Measurements from ENCODE around the gene KIAA1217. TPM values are rescaled to one million over a fixed set of nuclear protein-coding genes. Genes with fewer than 3 reads are reported as not detected.

KIAA1217 gene
- total and polyA plus RNA-seq, 2 experiments from 2014 or later: 5.4 to 8.1 TPM

DNA sequence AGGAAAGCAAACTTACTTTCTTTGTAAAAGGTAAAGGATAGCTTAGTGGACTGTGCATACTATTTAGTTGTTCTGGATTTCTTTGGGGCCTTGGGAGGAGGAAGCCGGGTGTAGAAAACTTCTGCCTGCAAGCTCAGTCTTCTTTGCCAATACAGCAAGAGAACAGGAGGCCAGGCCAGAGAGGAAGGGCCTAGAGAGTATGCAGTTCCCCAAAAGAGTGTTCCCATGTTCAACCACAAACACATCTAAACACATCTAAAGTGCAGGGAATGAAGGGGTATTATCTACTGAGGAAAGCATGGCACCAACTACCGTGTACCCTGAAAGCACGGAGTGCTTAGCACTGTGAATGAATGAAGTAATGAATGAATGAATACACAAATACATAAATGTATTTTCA, 11.0 kb downstream of the KIAA1217 start:
- H3K4me2 ChIP-seq (ENCODE audit: unreplicated experiment): no peak overlapping the region
- H3K79me2 ChIP-seq (ENCODE audit: insufficient read depth): no peaks in the 10 kb centered on the region
- no peak overlapping the region for H3K27ac ChIP-seq
- H4K20me1 ChIP-seq (ENCODE audit: insufficient read depth): no peaks in the 10 kb centered on the region
- H3K4me1 ChIP-seq (ENCODE audit: insufficient read depth): no peaks in the 10 kb centered on the region
- 86 to 87% methylated on average over 3 of the region's 3 CpGs for WGBS, 2 experiments (ENCODE audit: low coverage in 1 of 2, low lambda C conversion rate in 2 of 2, missing lambda C conversion rate in 2 of 2)
- no peak for TF ChIP-seq EZH2phosphoT487 (IDR thresholded peaks at IDR 0.05; ENCODE audit: insufficient read depth, low read depth)
- no peak for TF ChIP-seq EZH2 (IDR thresholded peaks at IDR 0.05; ENCODE audit: insufficient read depth, poor library complexity, severe bottlenecking)
- no peaks in the 10 kb centered on the region for H3K36me3 ChIP-seq (ENCODE audit: low read depth)
- H3K9me3 ChIP-seq (ENCODE audit: low read depth): no peaks in the 10 kb centered on the region
- no peak overlapping the region for H3K9ac ChIP-seq
- no peaks in the 10 kb centered on the region for H3F3A ChIP-seq (ENCODE audit: insufficient read depth)
- no peak overlapping the region for H2AFZ ChIP-seq
- no peak overlapping the region for H3K4me3 ChIP-seq
- in situ Hi-C loops (cut with MboI): loop anchor here (25.0 kb wide), 1 partner anchor 292 kb away; no protein-coding TSS in a partner anchor
- no peaks in the 10 kb centered on the region for H3K9me2 ChIP-seq (ENCODE audit: insufficient read depth)
- no peaks in the 10 kb centered on the region for H3K27me3 ChIP-seq (replicated peaks; ENCODE audit: insufficient read depth)
- no peak for DNase-seq

GRCh38 chr10:24223341-24223740, 14.4 kb downstream of the KIAA1217 start:
- no peak overlapping the region for H3K9ac ChIP-seq
- TF ChIP-seq EZH2phosphoT487 (IDR thresholded peaks at IDR 0.05; ENCODE audit: insufficient read depth, low read depth): no peak
- no peak for TF ChIP-seq EZH2 (IDR thresholded peaks at IDR 0.05; ENCODE audit: insufficient read depth, poor library complexity, severe bottlenecking)
- no peak for DNase-seq
- H3K9me2 ChIP-seq (ENCODE audit: insufficient read depth): no peaks in the 10 kb centered on the region
- no peak overlapping the region for H3K4me3 ChIP-seq
- no peaks in the 10 kb centered on the region for H3K79me2 ChIP-seq (ENCODE audit: insufficient read depth)
- in situ Hi-C loops (cut with MboI): loop anchor here (25.0 kb wide), 1 partner anchor 289 kb away; no protein-coding TSS in a partner anchor
- H3K9me3 ChIP-seq (ENCODE audit: low read depth): no peaks in the 10 kb centered on the region
- no peak overlapping the region for H2AFZ ChIP-seq
- H3F3A ChIP-seq (ENCODE audit: insufficient read depth): no peaks in the 10 kb centered on the region
- H4K20me1 ChIP-seq (ENCODE audit: insufficient read depth): no peaks in the 10 kb centered on the region
- H3K4me2 ChIP-seq (ENCODE audit: unreplicated experiment): no peak overlapping the region
- H3K27ac ChIP-seq: no peak overlapping the region
- H3K27me3 ChIP-seq (replicated peaks; ENCODE audit: insufficient read depth): no peaks in the 10 kb centered on the region
- no peaks in the 10 kb centered on the region for H3K4me1 ChIP-seq (ENCODE audit: insufficient read depth)
- no peaks in the 10 kb centered on the region for H3K36me3 ChIP-seq (ENCODE audit: low read depth)
- 21 to 59% methylated on average over 1 of the region's 1 CpG for WGBS, 2 experiments (ENCODE audit: low coverage in 1 of 2, low lambda C conversion rate in 2 of 2, missing lambda C conversion rate in 2 of 2)

GRCh38 chr10:24223953-24224352, 15.0 kb downstream of the KIAA1217 start:
- no peak overlapping the region for H3K9ac ChIP-seq
- no peaks in the 10 kb centered on the region for H3K36me3 ChIP-seq (ENCODE audit: low read depth)
- no peak for DNase-seq
- WGBS, 2 experiments (ENCODE audit: low coverage in 1 of 2, low lambda C conversion rate in 2 of 2, missing lambda C conversion rate in 2 of 2): 26 to 29% methylated on average over 3 of the region's 3 CpGs
- H3F3A ChIP-seq (ENCODE audit: insufficient read depth): no peaks in the 10 kb centered on the region
- no peak overlapping the region for H3K4me3 ChIP-seq
- no peak overlapping the region for H3K4me2 ChIP-seq (ENCODE audit: unreplicated experiment)
- no peaks in the 10 kb centered on the region for H3K4me1 ChIP-seq (ENCODE audit: insufficient read depth)
- no peak overlapping the region for H2AFZ ChIP-seq
- no peaks in the 10 kb centered on the region for H4K20me1 ChIP-seq (ENCODE audit: insufficient read depth)
- no peaks in the 10 kb centered on the region for H3K9me3 ChIP-seq (ENCODE audit: low read depth)
- no peaks in the 10 kb centered on the region for H3K9me2 ChIP-seq (ENCODE audit: insufficient read depth)
- TF ChIP-seq EZH2 (IDR thresholded peaks at IDR 0.05; ENCODE audit: insufficient read depth, poor library complexity, severe bottlenecking): no peak
- TF ChIP-seq EZH2phosphoT487 (IDR thresholded peaks at IDR 0.05; ENCODE audit: insufficient read depth, low read depth): no peak
- no peaks in the 10 kb centered on the region for H3K79me2 ChIP-seq (ENCODE audit: insufficient read depth)
- H3K27me3 ChIP-seq (replicated peaks; ENCODE audit: insufficient read depth): no peaks in the 10 kb centered on the region
- in situ Hi-C loops (cut with MboI): loop anchor here (25.0 kb wide), 1 partner anchor 288 kb away; no protein-coding TSS in a partner anchor
- no peak overlapping the region for H3K27ac ChIP-seq

- Histone ChIP-seq H2AFZ (no peak overlapping the region), H4K20me1 (ENCODE audit: insufficient read depth) (no peaks in the 10 kb centered on the region), H3K9me2 (ENCODE audit: insufficient read depth) (no peaks in the 10 kb centered on the region), H3K4me2 (ENCODE audit: unreplicated experiment) (no peak overlapping the region), H3K9ac (no peak overlapping the region), H3F3A (ENCODE audit: insufficient read depth) (no peaks in the 10 kb centered on the region), H3K4me1 (ENCODE audit: insufficient read depth) (no peaks in the 10 kb centered on the region), H3K9me3 (ENCODE audit: low read depth) (no peaks in the 10 kb centered on the region), H3K4me3 (no peak overlapping the region), H3K79me2 (ENCODE audit: insufficient read depth) (no peaks in the 10 kb centered on the region), H3K27me3 (replicated peaks; ENCODE audit: insufficient read depth) (no peaks in the 10 kb centered on the region), H3K27ac (no peak overlapping the region), H3K36me3 (ENCODE audit: low read depth) (no peaks in the 10 kb centered on the region)
- DNase-seq: no peak
- WGBS, 2 experiments (ENCODE audit: low coverage in 1 of 2, low lambda C conversion rate in 2 of 2, missing lambda C conversion rate in 2 of 2): 77 to 81% methylated on average over 2 of the region's 2 CpGs
- in situ Hi-C loops (cut with MboI): no loop called here
- TF ChIP-seq EZH2phosphoT487 (IDR thresholded peaks at IDR 0.05; ENCODE audit: insufficient read depth, low read depth): no peak
- no peak for TF ChIP-seq EZH2 (IDR thresholded peaks at IDR 0.05; ENCODE audit: insufficient read depth, poor library complexity, severe bottlenecking)
These were observed 19.7 kb downstream of the KIAA1217 start for GRCh38 chr10:24228642-24229041.

DNA sequence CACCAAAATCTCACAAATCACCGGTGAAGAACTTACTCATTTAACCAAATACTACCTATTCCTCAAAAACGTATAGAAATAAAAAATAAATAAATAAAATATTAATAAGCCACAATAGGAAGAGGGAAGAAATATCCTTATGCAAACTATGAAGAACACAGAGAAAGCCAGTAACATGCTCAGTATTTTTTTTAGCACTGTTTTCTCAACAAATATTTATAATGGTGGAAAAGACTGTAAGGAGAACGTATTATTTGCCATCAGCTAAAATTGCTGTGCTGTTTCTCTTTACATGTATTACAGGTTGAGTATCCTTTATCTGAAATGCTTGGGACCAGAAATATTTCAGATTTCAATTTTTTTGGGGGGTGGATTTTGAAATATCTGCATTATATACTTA, 21.0 kb downstream of the KIAA1217 start:
- no peaks in the 10 kb centered on the region for H3K9me3 ChIP-seq (ENCODE audit: low read depth)
- no peak overlapping the region for H3K9ac ChIP-seq
- H3K9me2 ChIP-seq (ENCODE audit: insufficient read depth): no peaks in the 10 kb centered on the region
- WGBS, 2 experiments (ENCODE audit: low coverage in 1 of 2, low lambda C conversion rate in 2 of 2, missing lambda C conversion rate in 2 of 2): 68 to 80% methylated on average over 3 of the region's 3 CpGs
- TF ChIP-seq EZH2phosphoT487 (IDR thresholded peaks at IDR 0.05; ENCODE audit: insufficient read depth, low read depth) (no peak), EZH2 (IDR thresholded peaks at IDR 0.05; ENCODE audit: insufficient read depth, poor library complexity, severe bottlenecking) (no peak)
- in situ Hi-C loops (cut with MboI): no loop called here
- H3K4me1 ChIP-seq (ENCODE audit: insufficient read depth): no peaks in the 10 kb centered on the region
- no peaks in the 10 kb centered on the region for H3K36me3 ChIP-seq (ENCODE audit: low read depth)
- H3F3A ChIP-seq (ENCODE audit: insufficient read depth): no peaks in the 10 kb centered on the region
- H3K27me3 ChIP-seq (replicated peaks; ENCODE audit: insufficient read depth): no peaks in the 10 kb centered on the region
- H2AFZ ChIP-seq: no peak overlapping the region
- no peak for DNase-seq
- H3K4me3 ChIP-seq: no peak overlapping the region
- no peak overlapping the region for H3K4me2 ChIP-seq (ENCODE audit: unreplicated experiment)
- no peaks in the 10 kb centered on the region for H4K20me1 ChIP-seq (ENCODE audit: insufficient read depth)
- H3K79me2 ChIP-seq (ENCODE audit: insufficient read depth): no peaks in the 10 kb centered on the region
- no peak overlapping the region for H3K27ac ChIP-seq

All from GM23248 (cell line).